Gastrocnemius medialis (tissue), 4 donors: ENCODE results near the gene MEGF6.

ENCODE experiments used
- CTCF ChIP-seq, 5 experiments: fragments of 450-650 bp in 3 of 5; fragments of 200-600 bp in 2 of 5; sonication (generic) in 2 of 5; IDR thresholded peaks in 4 of 5; conservative IDR thresholded peaks in 1 of 5; 1 replicate in 4 of 5; 2 replicates in 1 of 5; pipeline ENCODE4 v1.5.1; 2016 to 2019; ENCODE audit warnings: antibody characterized with exemption in 5 of 5, mild to moderate bottlenecking in 3 of 5, moderate library complexity in 3 of 5
- POLR2A ChIP-seq, 2 donors: fragments of 450-650 bp; IDR thresholded peaks; one replicate each; pipeline ENCODE4 v1.6.1; 2017; ENCODE audit warnings: antibody characterized with exemption in 2 of 2, mild to moderate bottlenecking in 2 of 2, moderate library complexity in 2 of 2

- TF ChIP-seq POLR2A (IDR thresholded peaks at IDR 0.05) (no peak), CTCF (IDR thresholded peaks at IDR 0.05 in 4 of 5, conservative IDR thresholded peaks at IDR 0.05 in 1 of 5) (no peak)
These were observed 22.9 kb upstream of the MEGF6 start for GRCh38 chr1:3634059-3634800.
